NCI-H2171 (cell line): Measurements from ENCODE around the gene BRSK1.
"Not testable (repeated sequence)": the region's sequence is repeated elsewhere in the genome, so short reads cannot be mapped to it uniquely, and the experiment has no call there.

Experiments used
- DNase-seq: peaks from one replicate; lab custom pipeline; 2025; lab: John Stamatoyannopoulos, UW

BRSK1 gene

DNA sequence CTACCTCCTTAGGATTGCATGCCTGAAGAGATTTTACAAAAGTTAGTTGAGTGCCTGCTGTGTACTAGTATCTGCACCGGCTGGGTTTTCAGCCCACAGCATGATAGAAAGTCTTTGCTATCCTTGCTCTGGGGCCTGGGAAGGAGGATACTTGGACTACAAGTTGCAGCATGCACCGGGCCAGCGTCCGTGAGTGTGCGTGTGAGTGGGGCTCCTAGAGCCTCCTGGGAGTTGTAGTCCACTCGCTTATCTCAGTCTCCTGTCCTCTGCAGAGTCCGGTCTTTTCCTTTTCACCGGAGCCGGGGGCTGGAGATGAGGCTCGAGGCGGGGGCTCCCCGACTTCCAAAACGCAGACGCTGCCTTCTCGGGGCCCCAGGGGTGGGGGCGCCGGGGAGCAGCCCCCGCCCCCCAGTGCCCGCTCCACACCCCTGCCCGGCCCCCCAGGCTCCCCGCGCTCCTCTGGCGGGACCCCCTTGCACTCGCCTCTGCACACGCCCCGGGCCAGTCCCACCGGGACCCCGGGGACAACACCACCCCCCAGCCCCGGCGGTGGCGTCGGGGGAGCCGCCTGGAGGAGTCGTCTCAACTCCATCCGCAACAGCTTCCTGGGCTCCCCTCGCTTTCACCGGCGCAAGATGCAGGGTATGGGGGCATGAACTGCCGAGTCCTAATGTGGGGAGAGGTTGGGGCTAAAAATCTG lies 20.6 kb downstream of the BRSK1 start:
- peak; percentile 18 for DNase-seq

DNA sequence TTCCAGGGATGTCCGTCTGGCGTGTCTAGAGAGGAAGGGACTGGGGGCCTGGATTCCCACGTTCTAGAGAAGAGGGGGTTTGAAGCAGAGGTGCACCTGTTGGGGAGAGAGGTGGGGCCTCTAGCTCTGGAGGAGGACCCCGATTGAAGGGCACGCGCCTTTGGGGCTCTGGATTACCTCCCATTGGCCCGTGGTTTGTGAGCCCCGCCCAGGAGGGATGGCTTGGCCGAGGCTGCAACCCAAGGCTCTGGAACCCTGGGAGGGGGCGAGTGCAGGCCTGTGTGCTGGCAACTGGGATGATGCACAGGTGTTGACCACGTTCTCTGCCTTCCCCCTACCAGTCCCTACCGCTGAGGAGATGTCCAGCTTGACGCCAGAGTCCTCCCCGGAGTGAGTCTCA lies 21.2 kb downstream of the BRSK1 start:
- DNase-seq, result no peak

GRCh38 chr19:55305491-55305890 lies 21.7 kb downstream of the BRSK1 start:
- DNase-seq, result peak; percentile 12

GRCh38 chr19:55305983-55306562 lies 22.3 kb downstream of the BRSK1 start:
- no peak for DNase-seq

DNA sequence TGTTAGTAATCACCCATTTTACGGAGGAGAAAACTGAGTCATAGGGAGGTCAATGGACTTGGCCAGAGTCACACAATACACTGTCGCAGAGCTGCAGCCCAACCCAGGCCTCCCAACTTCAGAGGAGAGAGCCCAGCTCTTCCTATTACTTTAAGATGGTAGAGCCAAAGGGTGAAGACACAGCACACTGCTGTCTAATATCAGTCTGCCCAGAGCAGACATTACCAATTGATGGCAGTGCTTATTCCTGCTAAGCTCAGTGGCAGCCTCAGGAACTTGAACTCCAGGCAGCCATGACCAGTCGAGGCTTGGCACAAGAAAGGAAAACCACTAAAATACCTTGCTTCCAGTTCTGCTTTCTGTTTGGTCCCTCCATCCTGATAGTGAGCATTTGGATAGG lies 22.9 kb downstream of the BRSK1 start:
- DNase-seq, result no peak

DNA sequence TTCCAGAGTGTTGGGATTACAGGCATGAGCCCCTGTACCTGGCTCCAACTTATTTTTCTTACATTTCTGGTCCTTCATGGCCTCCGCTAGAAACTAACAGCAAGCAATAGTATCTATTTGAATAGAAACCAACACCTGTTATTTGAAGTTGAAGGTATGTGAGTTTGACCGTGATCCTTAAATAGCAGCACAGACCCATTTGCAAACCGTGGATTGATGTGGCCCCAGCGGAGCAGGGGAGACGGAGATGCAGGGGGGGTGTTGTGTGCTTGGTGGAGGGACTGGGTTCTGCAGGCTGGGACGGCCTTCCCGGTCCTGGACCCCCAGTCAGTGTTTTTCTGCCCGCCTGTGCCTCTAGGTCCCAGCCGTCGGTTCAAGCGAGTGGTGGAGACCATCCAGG lies 24.5 kb downstream of the BRSK1 start:
- DNase-seq, result no peak

GRCh38 chr19:55309448-55309847 lies 25.7 kb downstream of the BRSK1 start:
- no peak for DNase-seq

DNA sequence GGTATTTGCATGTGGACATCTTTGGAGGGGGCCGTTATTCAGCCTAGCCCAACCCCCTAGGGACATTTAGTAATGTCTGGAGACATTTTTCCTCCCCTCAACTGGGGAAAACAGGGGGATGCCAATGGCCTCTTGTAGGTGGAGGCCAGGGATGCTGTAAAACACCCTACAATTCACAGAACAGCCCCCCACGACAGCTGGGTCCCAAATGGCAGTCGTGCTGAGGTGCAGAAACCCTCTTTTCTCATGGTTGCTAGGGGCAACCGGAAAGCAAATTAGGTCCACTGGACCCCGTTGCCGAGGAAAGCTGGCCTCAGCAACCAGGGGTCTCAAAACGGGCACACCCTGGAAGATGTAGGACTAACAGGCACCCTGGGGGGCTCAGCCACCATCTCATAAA lies 26.7 kb downstream of the BRSK1 start:
- no peak for DNase-seq

- no peak for DNase-seq
These were observed 27.6 kb downstream of the BRSK1 start for GRCh38 chr19:55311397-55311796.

DNA sequence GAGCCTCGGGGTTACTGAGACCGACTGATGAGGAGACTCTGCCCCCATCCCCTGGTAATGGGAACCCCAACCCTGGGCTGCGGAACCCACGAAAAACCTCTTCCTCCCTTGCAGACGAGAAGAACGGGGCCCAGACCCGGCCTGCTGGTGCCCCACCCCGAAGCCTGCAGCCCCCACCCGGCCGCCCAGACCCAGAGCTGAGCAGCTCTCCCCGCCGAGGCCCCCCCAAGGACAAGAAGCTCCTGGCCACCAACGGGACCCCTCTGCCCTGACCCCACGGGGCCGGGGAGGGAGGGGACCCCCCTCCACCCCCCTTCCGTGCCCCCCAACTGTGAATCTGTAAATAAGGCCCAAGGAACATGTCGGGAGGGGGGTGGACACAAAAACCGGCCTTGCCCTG lies 28.0 kb downstream of the BRSK1 start:
- DNase-seq, result no peak

DNA sequence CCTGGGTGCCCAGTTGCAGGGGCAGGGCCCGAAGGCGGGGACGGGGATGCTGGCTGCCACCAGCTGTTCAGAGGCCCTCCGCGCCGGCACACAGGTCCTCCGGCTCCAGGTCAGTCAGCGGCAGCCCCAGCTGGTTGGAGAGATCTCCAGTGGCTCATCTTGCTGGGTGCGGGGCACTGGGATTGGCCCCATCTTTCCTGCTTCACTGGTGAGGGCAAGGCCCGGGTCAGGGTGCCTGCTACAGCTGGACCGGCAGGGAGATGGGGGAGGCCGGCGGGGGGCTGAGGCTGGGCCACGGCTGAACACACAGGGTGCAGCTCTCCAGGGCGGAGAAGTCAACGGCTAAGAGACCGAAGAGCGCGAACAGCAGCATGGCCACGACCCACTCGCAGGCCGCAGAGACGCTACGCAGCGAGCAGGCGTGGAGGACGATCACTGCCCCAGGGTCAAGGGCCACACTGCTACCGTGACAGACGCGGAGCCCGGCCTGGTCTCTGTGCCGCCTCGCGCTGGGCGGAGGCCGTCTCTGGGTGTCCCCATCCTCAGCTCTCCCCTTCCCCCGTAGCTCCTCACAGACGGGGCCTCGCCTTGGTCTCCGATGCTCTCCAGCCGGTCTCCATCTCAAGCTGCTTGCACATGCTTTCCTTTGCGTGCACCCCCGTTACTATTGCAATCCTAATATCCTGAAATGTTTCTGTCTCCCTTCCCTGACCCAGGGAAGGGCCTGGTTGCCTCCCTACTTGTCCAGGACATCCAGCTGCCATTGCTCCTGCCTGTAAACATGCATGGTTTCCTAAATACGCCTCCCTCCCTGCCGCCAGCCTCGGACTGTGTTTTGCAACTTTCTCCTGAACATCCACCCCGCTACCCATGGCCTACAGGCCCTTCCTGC lies 29.1 kb downstream of the BRSK1 start:
- DNase-seq, result no peak

DNA sequence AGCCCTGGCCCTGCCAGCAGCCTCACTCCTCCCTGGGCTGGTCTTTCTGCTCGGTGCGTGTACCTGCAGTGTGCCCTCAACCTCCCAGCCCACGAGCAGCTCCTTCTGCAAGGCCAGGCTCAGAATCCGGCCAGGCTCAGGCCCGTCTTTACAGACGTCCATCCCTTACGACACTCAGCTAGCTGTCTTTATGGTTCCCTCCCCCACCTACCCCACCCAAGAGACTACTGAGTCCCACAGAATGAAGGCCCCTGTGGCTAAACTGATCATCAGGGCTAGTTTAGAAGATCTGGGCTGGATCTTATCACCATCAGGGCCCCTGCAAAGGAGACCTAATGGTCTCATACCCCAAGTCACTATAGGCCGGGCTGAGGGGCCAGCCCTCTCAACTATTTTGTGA lies 30.6 kb downstream of the BRSK1 start:
- DNase-seq, result no peak

DNA sequence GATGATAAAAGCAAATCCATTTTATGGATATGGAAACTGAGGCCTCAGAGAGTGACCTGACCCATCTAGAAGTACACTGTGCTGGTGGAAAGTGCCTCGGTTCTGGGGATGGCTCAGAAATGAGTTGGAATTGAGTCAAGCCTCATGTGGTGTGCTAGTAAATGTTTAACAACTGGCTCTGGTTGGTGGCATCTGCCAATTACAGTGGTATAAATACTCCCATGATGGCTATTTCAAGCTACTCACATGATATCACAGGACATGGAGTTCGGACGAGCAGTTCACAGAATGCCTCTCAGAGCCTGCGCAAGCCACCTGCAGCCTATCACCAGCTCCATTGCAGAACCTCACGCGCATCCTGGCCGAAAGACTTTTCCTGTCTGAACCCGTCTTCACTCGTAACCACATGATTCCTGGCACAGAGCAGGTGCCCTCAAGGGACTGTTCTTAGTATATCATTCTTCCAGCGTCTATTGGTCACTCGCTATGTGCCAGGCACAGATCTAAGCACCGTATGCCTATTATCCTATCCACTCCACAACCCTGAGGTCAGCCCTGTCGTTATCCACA lies 32.2 kb downstream of the BRSK1 start:
- DNase-seq, result no peak

- no peak for DNase-seq
These were observed 32.8 kb downstream of the BRSK1 start for GRCh38 chr19:55316646-55317045.

DNA sequence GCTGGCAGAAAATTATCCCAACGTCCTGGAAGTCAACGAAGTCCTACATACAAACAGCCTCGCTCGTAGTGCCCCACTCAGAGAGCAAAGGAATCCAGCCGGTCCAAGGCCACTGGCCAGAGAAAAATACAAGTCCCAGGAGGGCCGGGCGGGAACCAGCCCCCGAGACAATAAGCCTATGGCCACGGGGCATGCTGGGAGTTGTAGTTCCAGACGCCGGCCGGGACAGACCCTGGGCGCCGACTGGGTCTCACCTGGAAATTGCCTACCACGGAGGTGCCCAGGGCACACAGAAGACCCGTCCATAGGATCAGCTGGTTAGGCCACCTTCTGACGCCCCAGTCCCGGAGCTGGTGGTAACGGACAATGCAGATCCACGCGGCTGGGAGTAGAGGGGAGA lies 36.0 kb downstream of the BRSK1 start:
- no peak for DNase-seq

- no peak for DNase-seq
These were observed 37.1 kb downstream of the BRSK1 start for GRCh38 chr19:55320844-55321419.

- DNase-seq, result no peak
These were observed 37.8 kb downstream of the BRSK1 start for GRCh38 chr19:55321466-55322137.

DNA sequence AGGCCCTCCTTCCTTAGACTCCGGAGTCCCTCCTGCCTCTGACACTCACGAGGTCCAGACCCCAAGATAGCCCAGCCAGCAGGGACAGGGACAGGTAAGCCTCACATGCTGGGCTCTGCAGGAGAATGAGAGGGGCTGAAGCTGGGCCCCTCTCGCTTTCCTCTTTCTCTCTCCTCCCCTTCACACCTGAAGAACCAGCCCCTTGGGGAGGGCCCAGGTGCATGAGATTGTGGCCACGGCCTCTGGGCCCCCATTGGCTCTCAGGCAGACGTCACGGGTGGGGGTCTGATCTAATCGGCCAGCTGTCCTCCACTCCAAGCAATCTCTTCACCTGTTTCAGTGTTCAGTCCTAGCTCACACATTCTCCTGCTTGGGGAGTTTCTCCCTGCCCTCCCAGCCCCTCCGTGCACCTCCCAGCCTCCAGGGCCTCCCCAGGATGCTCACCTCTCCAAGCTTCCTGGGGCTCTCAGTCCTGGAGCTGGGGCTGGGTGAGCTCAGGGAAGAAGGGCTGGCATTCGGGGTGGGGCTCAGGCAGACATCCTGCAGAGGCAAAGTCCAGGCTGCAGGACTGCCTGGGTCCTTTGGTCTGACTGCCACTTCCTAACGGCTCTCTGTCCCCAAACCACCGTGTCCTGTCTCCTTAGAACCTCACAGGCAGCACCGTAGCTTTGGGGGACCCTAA lies 38.5 kb downstream of the BRSK1 start:
- no peak for DNase-seq

DNA sequence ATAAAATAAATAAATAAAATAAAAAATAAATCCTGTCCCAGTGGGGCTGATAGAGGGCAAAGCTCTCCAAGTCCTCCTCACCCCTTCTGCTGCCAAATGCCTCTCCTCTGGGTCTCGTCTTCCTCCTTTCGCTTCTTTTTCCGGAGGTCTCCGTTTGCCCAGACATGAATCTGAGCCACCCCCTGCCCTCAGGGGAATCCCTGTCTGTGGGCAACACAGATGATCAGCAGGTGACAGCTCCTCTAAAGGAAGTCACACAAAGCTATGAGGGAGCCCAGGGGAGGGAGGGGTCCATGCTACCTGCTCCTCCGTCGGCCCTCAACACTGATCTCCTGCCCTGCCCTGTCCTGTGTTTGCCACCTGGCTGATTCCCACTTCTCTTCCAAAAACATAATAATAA lies 40.9 kb downstream of the BRSK1 start:
- DNase-seq, result no peak

DNA sequence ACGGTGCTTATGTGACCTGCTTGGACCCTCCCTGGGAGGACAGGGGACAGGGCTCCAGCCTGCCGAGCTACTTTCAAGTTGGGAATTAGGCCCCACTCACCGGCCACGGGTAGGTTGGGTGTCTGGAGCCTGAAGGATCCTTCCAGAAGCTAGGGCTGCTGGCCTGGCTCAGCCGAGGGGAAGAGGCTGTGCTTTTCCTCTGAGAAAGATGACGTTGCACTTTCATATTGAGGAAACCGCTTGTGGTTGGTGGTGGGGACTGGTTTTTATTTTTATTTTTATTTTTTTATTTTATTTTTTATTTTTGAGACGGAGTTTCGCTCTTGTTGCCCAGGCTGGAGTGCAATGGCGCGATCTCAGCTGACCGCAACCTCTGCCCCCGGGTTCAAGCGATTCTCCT lies 41.4 kb downstream of the BRSK1 start, which contains the start of gene TMEM150B:
Gene TMEM150B, minus strand, starts transcription at position 170 of the 400 bp plus-strand sequence. CDS start 4,305 bp downstream, outside the sequence.
- no peak for DNase-seq

GRCh38 chr19:55328774-55329318 lies 45.0 kb downstream of the BRSK1 start:
- not testable (repeated sequence) for DNase-seq
